NB4 (cell line): Measurements from ENCODE around the gene VEGFA.

Experiments used
- DNase-seq: peaks from one replicate; pipeline ENCODE4 v3.0.0; 2010; ENCODE audit warnings: low read depth
- H3K4me3 ChIP-seq: one replicate; pipeline ENCODE4 v1.5.1; 2011; ENCODE audit warnings: mild to moderate bottlenecking, low read depth, low read length, moderate library complexity
- CTCF ChIP-seq: IDR thresholded peaks from one replicate; pipeline ENCODE4 v1.5.1; 2012; ENCODE audit warnings: low read depth, low read length
- MYC ChIP-seq: IDR thresholded peaks from 2 replicates; pipeline ENCODE4 v1.6.1; 2011; ENCODE audit warnings: low read depth, low read length
- POLR2A ChIP-seq: IDR thresholded peaks from 2 replicates; pipeline ENCODE4 v1.6.1; 2011; ENCODE audit warnings: mild to moderate bottlenecking; ENCODE audit not compliant: insufficient read length; ENCODE audit errors: extremely low read depth
- TF ChIP-seq, protein P1 (sequence below): IDR thresholded peaks from 2 replicates; pipeline ENCODE4 v1.6.1; 2011; ENCODE audit warnings: low read depth, low read length

Gene VEGFA

DNA sequence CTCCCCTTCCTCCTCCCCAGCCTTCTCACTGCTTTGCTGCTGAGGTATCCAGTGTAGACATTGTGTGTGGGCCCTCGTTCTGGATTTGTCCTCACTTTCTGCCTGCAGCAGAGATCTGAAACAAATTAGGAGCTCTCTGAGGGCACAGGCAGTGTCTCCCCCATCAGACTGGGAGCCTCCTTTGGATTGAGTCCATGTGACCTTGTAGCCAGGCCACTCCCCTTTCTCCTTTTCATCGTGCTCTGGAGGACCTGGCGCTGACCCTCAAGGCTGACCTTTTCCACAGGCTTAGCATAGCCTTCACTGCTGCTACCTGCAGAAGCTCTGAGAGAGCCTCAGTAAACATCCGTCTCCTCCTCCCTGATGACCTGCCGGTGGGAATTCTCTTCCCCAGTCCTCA lies 26.2 kb downstream of the VEGFA start:
- no peak overlapping the region for H3K4me3 ChIP-seq
- DNase-seq, result no peak
- TF ChIP-seq, protein P1, sequence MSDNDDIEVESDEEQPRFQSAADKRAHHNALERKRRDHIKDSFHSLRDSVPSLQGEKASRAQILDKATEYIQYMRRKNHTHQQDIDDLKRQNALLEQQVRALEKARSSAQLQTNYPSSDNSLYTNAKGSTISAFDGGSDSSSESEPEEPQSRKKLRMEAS, result no peak
- TF ChIP-seq POLR2A (no peak), MYC (no peak), CTCF (no peak)

DNA sequence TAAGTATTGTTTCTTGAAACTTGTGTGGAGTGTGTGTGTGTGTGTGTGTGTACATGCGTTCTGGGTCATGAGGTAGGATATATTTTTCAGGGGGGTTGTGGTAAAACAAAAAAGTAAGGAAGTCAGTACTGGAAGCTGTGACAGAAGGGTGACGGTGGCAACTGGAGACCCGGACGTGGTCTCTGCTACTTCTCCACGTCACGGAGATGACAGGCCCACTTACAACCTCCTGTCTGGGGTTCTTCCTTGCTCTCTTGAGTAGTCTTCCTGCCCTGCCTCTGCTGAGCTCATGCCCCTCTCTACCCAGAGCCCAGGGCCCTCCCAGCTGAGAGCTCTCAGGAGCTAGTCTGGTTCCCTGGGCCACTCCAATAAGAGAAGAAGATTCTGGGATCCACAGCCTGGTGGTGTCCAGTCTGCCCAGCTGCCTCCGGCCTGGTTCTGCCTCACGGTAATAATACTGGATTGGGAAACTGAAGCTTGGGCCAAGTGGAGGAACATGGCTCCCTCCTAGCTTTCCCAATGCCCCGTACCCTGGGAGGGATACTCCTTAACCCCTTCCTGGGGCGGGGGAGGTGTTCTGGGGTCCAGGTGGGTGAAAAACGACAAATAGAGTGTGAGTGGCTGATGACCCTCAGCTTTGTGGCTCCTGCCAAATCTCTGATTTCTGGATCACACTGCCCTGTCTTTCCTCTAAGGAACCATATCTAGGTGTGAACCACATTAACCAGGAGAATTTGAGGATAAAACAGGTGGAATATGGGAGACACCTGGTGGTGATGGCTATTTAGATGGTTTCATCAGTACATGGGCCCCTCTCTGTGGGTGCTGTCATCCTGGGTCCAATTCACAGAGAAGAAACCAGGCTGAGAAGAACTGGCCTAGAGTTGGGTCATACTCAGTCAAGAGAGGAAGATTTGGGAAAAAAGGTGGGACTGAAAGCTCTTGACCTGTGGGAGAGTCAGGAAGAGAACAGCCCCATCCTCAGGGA lies 27.2 kb downstream of the VEGFA start:
- no peak for DNase-seq
- TF ChIP-seq MYC (no peak), POLR2A (no peak)
- TF ChIP-seq, protein P1, result no peak
- H3K4me3 ChIP-seq, result no peak overlapping the region

DNA sequence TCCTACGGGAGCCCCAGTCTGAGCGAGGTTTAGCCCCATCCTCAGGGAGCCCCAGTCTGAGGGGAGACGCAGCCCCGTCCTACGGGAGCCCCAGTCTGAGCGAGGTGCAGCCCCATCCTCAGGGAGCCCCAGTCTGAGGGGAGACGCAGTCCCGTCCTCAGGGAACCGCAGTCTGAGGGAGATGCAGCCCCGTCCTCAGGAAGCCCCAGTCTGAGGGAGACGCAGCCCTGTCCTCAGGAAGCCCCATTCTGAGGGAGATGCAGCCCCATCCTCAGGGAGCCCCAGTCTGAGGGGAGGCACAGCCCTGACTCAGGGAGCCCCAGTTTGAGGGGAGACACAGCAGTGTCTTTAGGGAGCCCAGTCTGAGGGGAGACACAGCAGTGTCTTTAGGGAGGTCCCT lies 27.9 kb downstream of the VEGFA start:
- no peak for DNase-seq
- no peak for TF ChIP-seq POLR2A
- TF ChIP-seq, protein P1, result no peak
- TF ChIP-seq CTCF, result no peak
- TF ChIP-seq MYC, result no peak
- no peak overlapping the region for H3K4me3 ChIP-seq

DNA sequence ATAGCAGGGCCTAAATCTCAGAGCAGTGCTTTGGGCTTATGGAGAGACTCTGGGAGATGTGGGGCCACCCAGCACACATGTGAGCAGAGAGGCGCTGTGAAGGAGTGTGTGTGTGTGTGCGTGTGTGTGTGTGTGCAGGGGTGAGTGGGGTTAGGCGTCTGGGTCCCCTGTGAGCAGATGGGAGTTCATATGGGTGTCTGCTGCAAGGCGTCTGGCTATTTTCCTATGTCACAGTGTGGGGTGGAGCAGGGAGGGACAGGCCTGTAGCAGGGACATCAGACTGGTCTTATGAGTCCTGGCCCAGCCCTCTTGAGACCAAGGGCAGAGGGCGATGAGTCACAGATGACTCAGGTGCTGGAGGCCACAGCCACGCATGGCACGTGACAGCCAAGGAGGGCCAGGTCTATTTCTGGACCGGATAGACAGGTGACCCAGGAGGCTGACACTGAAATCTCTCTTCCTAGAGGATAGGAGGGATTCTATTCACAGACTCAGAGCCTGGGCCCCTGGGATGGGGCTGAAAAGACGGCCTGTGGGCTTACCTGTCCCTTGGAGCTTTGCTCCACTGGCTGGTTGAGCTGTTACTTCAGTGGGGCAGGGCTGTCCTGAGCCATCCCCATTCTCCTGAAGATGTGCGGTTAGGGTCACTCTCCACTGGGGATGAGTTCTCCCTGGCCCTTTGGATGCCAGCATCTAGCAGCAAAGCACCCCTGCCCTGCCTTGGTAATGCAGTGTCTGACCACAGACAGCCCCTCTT lies 28.9 kb downstream of the VEGFA start:
- no peak overlapping the region for H3K4me3 ChIP-seq
- DNase-seq, result peak; percentile 82
- TF ChIP-seq MYC (peak; percentile 31; the same call in 1 of the 2 replicates), POLR2A (no peak)
- TF ChIP-seq, protein P1, result peak; percentile 72

GRCh38 chr6:43799551-43800297 lies 29.7 kb downstream of the VEGFA start:
- TF ChIP-seq MYC (no peak), CTCF (no peak), POLR2A (no peak)
- TF ChIP-seq, protein P1, result no peak; the same call in 1 of the 2 replicates
- H3K4me3 ChIP-seq, result no peak overlapping the region
- DNase-seq, result peak; percentile 85

GRCh38 chr6:43800298-43800623 lies 30.2 kb downstream of the VEGFA start:
- no peak overlapping the region for H3K4me3 ChIP-seq
- no peak for DNase-seq
- TF ChIP-seq POLR2A (no peak), MYC (no peak), CTCF (no peak)
- TF ChIP-seq, protein P1, result no peak
